ENCODE results near the gene HSPB2.
A peak's percentile ranks its signal among the peaks of the same experiment; 100 is the strongest.

Gene HSPB2

GRCh38 chr11:111886844-111887243 is 25.7 kb upstream of the HSPB2 start:
- no peaks in the 10 kb centered on the region for H3K4me1 ChIP-seq (ENCODE audit: control insufficient read depth, insufficient read depth, low read length)
- no peaks in the 10 kb centered on the region for H3K36me3 ChIP-seq (ENCODE audit: insufficient read depth, low read length)
- H3K9ac ChIP-seq (ENCODE audit: low read depth, low read length): no peak overlapping the region
- no peak overlapping the region for H3K4me3 ChIP-seq (ENCODE audit: low read length)
- no peaks in the 10 kb centered on the region for H3K9me3 ChIP-seq (replicated peaks; ENCODE audit: low read length)
- H3K27me3 ChIP-seq (ENCODE audit: control insufficient read depth, insufficient read depth, low read length): no peaks in the 10 kb centered on the region
- no peak overlapping the region for H3K4me2 ChIP-seq (ENCODE audit: low read length)

GRCh38 chr11:111905411-111905810 is 7.1 kb upstream of the HSPB2 start:
- peaks cover 25% of the 10 kb centered on the region for H3K36me3 ChIP-seq (ENCODE audit: insufficient read depth, low read length)
- no peak overlapping the region for H3K4me3 ChIP-seq (ENCODE audit: low read length)

GRCh38 chr11:111906680-111907079 is 5.9 kb upstream of the HSPB2 start:
- H3K36me3 ChIP-seq (ENCODE audit: insufficient read depth, low read length): peaks cover 25% of the 10 kb centered on the region
- no peaks in the 10 kb centered on the region for H3K9me3 ChIP-seq (replicated peaks; ENCODE audit: low read length)
- H3K4me2 ChIP-seq (ENCODE audit: low read length): no peak overlapping the region
- H3K4me1 ChIP-seq (ENCODE audit: control insufficient read depth, insufficient read depth, low read length): peaks cover 24% of the 10 kb centered on the region
- no peaks in the 10 kb centered on the region for H3K27me3 ChIP-seq (ENCODE audit: control insufficient read depth, insufficient read depth, low read length)
- no peak overlapping the region for H3K4me3 ChIP-seq (ENCODE audit: low read length)
- H3K9ac ChIP-seq (ENCODE audit: low read depth, low read length): no peak overlapping the region

More at GRCh38 chr11:111905411-111905810, 7.1 kb upstream of the HSPB2 start:
- Histone ChIP-seq H3K27me3 (ENCODE audit: control insufficient read depth, insufficient read depth, low read length) (no peaks in the 10 kb centered on the region), H3K9me3 (replicated peaks; ENCODE audit: low read length) (no peaks in the 10 kb centered on the region), H3K9ac (ENCODE audit: low read depth, low read length) (no peak overlapping the region), H3K4me1 (ENCODE audit: control insufficient read depth, insufficient read depth, low read length) (peaks cover 11% of the 10 kb centered on the region), H3K4me2 (ENCODE audit: low read length) (peak overlapping the region; percentile 12)

- Histone ChIP-seq H3K9me3 (replicated peaks; ENCODE audit: low read length) (no peaks in the 10 kb centered on the region), H3K9ac (ENCODE audit: low read depth, low read length) (peak overlapping the region; percentile 98), H3K36me3 (ENCODE audit: insufficient read depth, low read length) (peaks cover 25% of the 10 kb centered on the region), H3K4me2 (ENCODE audit: low read length) (peak overlapping the region; percentile 96), H3K27me3 (ENCODE audit: control insufficient read depth, insufficient read depth, low read length) (no peaks in the 10 kb centered on the region), H3K4me3 (ENCODE audit: low read length) (no peak overlapping the region), H3K4me1 (ENCODE audit: control insufficient read depth, insufficient read depth, low read length) (peaks cover 39% of the 10 kb centered on the region)
Observed at GRCh38 chr11:111908639-111909305, 3.8 kb upstream of the HSPB2 start.

GRCh38 chr11:111909378-111909777 is 3.2 kb upstream of the HSPB2 start:
- H3K4me1 ChIP-seq (ENCODE audit: control insufficient read depth, insufficient read depth, low read length): peaks cover 44% of the 10 kb centered on the region
- H3K36me3 ChIP-seq (ENCODE audit: insufficient read depth, low read length): peaks cover 25% of the 10 kb centered on the region
- peak overlapping the region; percentile 96 for H3K4me2 ChIP-seq (ENCODE audit: low read length)
- H3K27me3 ChIP-seq (ENCODE audit: control insufficient read depth, insufficient read depth, low read length): no peaks in the 10 kb centered on the region
- no peaks in the 10 kb centered on the region for H3K9me3 ChIP-seq (replicated peaks; ENCODE audit: low read length)
- H3K9ac ChIP-seq (ENCODE audit: low read depth, low read length): peak overlapping the region; percentile 98
- peak overlapping the region; percentile 77 for H3K4me3 ChIP-seq (ENCODE audit: low read length)

GRCh38 chr11:111910676-111911562 is 1.6 kb upstream of the HSPB2 start:
- peak overlapping the region; percentile 96 for H3K4me2 ChIP-seq (ENCODE audit: low read length)
- no peaks in the 10 kb centered on the region for H3K27me3 ChIP-seq (ENCODE audit: control insufficient read depth, insufficient read depth, low read length)
- peak overlapping the region; percentile 77 for H3K4me3 ChIP-seq (ENCODE audit: low read length)
- H3K36me3 ChIP-seq (ENCODE audit: insufficient read depth, low read length): peaks cover 25% of the 10 kb centered on the region
- peak overlapping the region; percentile 98 for H3K9ac ChIP-seq (ENCODE audit: low read depth, low read length)
- no peaks in the 10 kb centered on the region for H3K9me3 ChIP-seq (replicated peaks; ENCODE audit: low read length)
- H3K4me1 ChIP-seq (ENCODE audit: control insufficient read depth, insufficient read depth, low read length): peaks cover 47% of the 10 kb centered on the region

GRCh38 chr11:111911563-111912401 is 752 bp upstream of the HSPB2 start, which contains the start of gene CRYAB:
Gene CRYAB, minus strand, starts transcription at chr11:111911770. Its CDS starts 46 bp downstream, at chr11:111911724.
- Histone ChIP-seq H3K9ac (ENCODE audit: low read depth, low read length) (peak within 1 kb of the TSS; percentile 98), H3K4me2 (ENCODE audit: low read length) (peak within 1 kb of the TSS; percentile 96), H3K4me1 (ENCODE audit: control insufficient read depth, insufficient read depth, low read length) (peaks cover 47% of the 10 kb centered on the region), H3K9me3 (replicated peaks; ENCODE audit: low read length) (no peaks in the 10 kb centered on the region), H3K27me3 (ENCODE audit: control insufficient read depth, insufficient read depth, low read length) (no peaks in the 10 kb centered on the region), H3K36me3 (ENCODE audit: insufficient read depth, low read length) (peaks cover 25% of the 10 kb centered on the region), H3K4me3 (ENCODE audit: low read length) (peak within 1 kb of the TSS; percentile 77)

GRCh38 chr11:111913031-111913861 is 712 bp downstream of the HSPB2 start:
- H3K36me3 ChIP-seq (ENCODE audit: insufficient read depth, low read length): peaks cover 20% of the 10 kb centered on the region
- peak overlapping the region; percentile 77 for H3K4me3 ChIP-seq (ENCODE audit: low read length)
- H3K4me2 ChIP-seq (ENCODE audit: low read length): peak overlapping the region; percentile 96
- H3K9ac ChIP-seq (ENCODE audit: low read depth, low read length): peak overlapping the region; percentile 98
- H3K4me1 ChIP-seq (ENCODE audit: control insufficient read depth, insufficient read depth, low read length): peaks cover 51% of the 10 kb centered on the region
- no peaks in the 10 kb centered on the region for H3K9me3 ChIP-seq (replicated peaks; ENCODE audit: low read length)
- no peaks in the 10 kb centered on the region for H3K27me3 ChIP-seq (ENCODE audit: control insufficient read depth, insufficient read depth, low read length)

GRCh38 chr11:111913997-111914396 is 1.5 kb downstream of the HSPB2 start:
- no peaks in the 10 kb centered on the region for H3K9me3 ChIP-seq (replicated peaks; ENCODE audit: low read length)
- H3K9ac ChIP-seq (ENCODE audit: low read depth, low read length): peak overlapping the region; percentile 98
- H3K36me3 ChIP-seq (ENCODE audit: insufficient read depth, low read length): peaks cover 13% of the 10 kb centered on the region
- H3K4me2 ChIP-seq (ENCODE audit: low read length): peak overlapping the region; percentile 96
- peaks cover 57% of the 10 kb centered on the region for H3K4me1 ChIP-seq (ENCODE audit: control insufficient read depth, insufficient read depth, low read length)
- peak overlapping the region; percentile 77 for H3K4me3 ChIP-seq (ENCODE audit: low read length)
- H3K27me3 ChIP-seq (ENCODE audit: control insufficient read depth, insufficient read depth, low read length): no peaks in the 10 kb centered on the region

- Histone ChIP-seq H3K4me3 (ENCODE audit: low read length) (no peak overlapping the region), H3K4me1 (ENCODE audit: control insufficient read depth, insufficient read depth, low read length) (peaks cover 35% of the 10 kb centered on the region), H3K4me2 (ENCODE audit: low read length) (no peak overlapping the region), H3K9ac (ENCODE audit: low read depth, low read length) (no peak overlapping the region), H3K27me3 (ENCODE audit: control insufficient read depth, insufficient read depth, low read length) (no peaks in the 10 kb centered on the region), H3K9me3 (replicated peaks; ENCODE audit: low read length) (no peaks in the 10 kb centered on the region), H3K36me3 (ENCODE audit: insufficient read depth, low read length) (no peaks in the 10 kb centered on the region)
Observed at GRCh38 chr11:111916768-111917167, 4.2 kb downstream of the HSPB2 start.
